Measurements from ENCODE around the gene MMP11.

- TF ChIP-seq POLR2A (IDR thresholded peaks at IDR 0.05): no peak
- TF ChIP-seq EP300 (IDR thresholded peaks at IDR 0.05): no peak
These were observed 7.1 kb downstream of the MMP11 start for GRCh38 chr22:23779731-23780130.
